ENCODE measurements around the gene SELENOS.
A peak's percentile ranks its signal among the peaks of the same experiment; 100 is the strongest.

Gene SELENOS

GRCh38 chr15:101277038-101277822 is at the start of gene SELENOS:
TSS of gene SELENOS (minus strand) at chr15:101277485. CDS start at chr15:101277417, 68 bp downstream.
- peak; percentile 86 for DNase-seq
- in situ Hi-C loops (cut with HindIII; ENCODE audit: low pct_ligation_motif_present, low pct_unique_long_range_greater_than_20kb, low sequenced_read_pairs): no loop called here

- no peak for DNase-seq
- in situ Hi-C loops (cut with HindIII; ENCODE audit: low pct_ligation_motif_present, low pct_unique_long_range_greater_than_20kb, low sequenced_read_pairs): no loop called here
These were observed 49.3 kb upstream of the SELENOS start for GRCh38 chr15:101326462-101327146.

GRCh38 chr15:101326026-101326315 is 48.7 kb upstream of the SELENOS start:
- DNase-seq: no peak
- in situ Hi-C loops (cut with HindIII; ENCODE audit: low pct_ligation_motif_present, low pct_unique_long_range_greater_than_20kb, low sequenced_read_pairs): no loop called here

- DNase-seq: no peak
- in situ Hi-C loops (cut with HindIII; ENCODE audit: low pct_ligation_motif_present, low pct_unique_long_range_greater_than_20kb, low sequenced_read_pairs): no loop called here
These were observed 48.2 kb upstream of the SELENOS start for GRCh38 chr15:101325263-101326025.

GRCh38 chr15:101324524-101325177 is 47.4 kb upstream of the SELENOS start:
- in situ Hi-C loops (cut with HindIII; ENCODE audit: low pct_ligation_motif_present, low pct_unique_long_range_greater_than_20kb, low sequenced_read_pairs): no loop called here
- no peak for DNase-seq

GRCh38 chr15:101323793-101324523 is 46.7 kb upstream of the SELENOS start:
- no peak for DNase-seq

GRCh38 chr15:101322854-101323477 is 45.7 kb upstream of the SELENOS start:
- in situ Hi-C loops (cut with HindIII; ENCODE audit: low pct_ligation_motif_present, low pct_unique_long_range_greater_than_20kb, low sequenced_read_pairs): no loop called here
- no peak for DNase-seq

More at GRCh38 chr15:101323793-101324523, 46.7 kb upstream of the SELENOS start:
- in situ Hi-C loops (cut with HindIII; ENCODE audit: low pct_ligation_motif_present, low pct_unique_long_range_greater_than_20kb, low sequenced_read_pairs): no loop called here

GRCh38 chr15:101322016-101322695 is 44.9 kb upstream of the SELENOS start:
- in situ Hi-C loops (cut with HindIII; ENCODE audit: low pct_ligation_motif_present, low pct_unique_long_range_greater_than_20kb, low sequenced_read_pairs): no loop called here
- no peak for DNase-seq

DNA sequence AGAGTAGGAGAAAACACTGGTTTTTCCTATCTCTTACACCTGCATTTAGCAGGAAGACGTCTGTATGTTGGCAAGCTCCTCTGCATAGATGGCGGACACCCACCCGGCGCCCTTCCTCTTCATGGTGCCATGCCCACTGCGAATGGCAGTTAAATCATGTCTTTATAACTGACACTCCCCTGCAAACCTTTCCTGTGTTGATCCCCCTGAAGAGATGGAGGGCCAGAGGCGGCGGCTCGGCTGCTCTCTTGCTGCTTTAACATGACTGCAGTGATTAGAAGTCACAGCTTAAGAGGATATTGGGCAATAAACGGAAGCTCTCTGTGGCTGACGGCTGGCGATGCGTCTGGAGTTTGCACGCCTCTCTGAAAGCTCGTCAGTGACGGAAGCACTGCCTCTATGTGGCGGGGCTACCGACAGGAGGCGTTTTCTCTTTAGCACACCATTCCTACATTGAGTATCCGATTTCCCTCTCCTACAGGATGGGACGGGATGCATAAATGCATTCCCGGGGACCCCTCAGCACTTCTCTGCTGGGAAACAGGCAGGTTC is 43.3 kb upstream of the SELENOS start:
- in situ Hi-C loops (cut with HindIII; ENCODE audit: low pct_ligation_motif_present, low pct_unique_long_range_greater_than_20kb, low sequenced_read_pairs): no loop called here
- DNase-seq: no peak

- no peak for DNase-seq
- in situ Hi-C loops (cut with HindIII; ENCODE audit: low pct_ligation_motif_present, low pct_unique_long_range_greater_than_20kb, low sequenced_read_pairs): no loop called here
These were observed 41.6 kb upstream of the SELENOS start for GRCh38 chr15:101318839-101319238.

GRCh38 chr15:101318147-101318819 is 41.0 kb upstream of the SELENOS start:
- DNase-seq: no peak
- in situ Hi-C loops (cut with HindIII; ENCODE audit: low pct_ligation_motif_present, low pct_unique_long_range_greater_than_20kb, low sequenced_read_pairs): no loop called here

DNA sequence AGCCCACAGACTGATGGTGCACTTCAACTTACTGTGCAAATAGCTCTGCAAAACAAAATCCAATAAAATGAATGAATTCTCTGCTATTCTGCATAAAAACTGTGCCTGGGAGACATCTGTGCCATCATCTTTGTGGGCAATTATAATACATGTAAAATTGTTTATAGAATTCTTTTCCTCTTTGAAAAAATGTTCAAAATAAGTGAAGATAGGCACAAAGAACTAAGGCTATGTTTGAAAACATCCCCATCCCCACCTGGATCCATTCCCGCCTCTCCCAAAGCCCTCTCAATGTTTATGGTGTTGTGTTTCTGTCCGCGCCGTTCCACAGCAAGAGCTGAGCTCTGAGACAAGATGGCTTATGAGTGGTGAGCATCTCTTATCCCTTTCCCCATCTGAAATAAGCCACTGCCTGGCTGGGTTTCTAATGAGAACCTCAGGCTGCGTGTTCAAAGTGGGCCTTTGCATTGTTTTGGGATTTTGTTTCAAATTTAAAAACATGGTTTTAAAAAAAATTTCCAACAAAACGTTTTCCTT is 40.1 kb upstream of the SELENOS start:
- in situ Hi-C loops (cut with HindIII; ENCODE audit: low pct_ligation_motif_present, low pct_unique_long_range_greater_than_20kb, low sequenced_read_pairs): no loop called here
- DNase-seq: no peak

- in situ Hi-C loops (cut with HindIII; ENCODE audit: low pct_ligation_motif_present, low pct_unique_long_range_greater_than_20kb, low sequenced_read_pairs): no loop called here
- no peak for DNase-seq
These were observed 39.2 kb upstream of the SELENOS start for GRCh38 chr15:101316529-101316928.

DNA sequence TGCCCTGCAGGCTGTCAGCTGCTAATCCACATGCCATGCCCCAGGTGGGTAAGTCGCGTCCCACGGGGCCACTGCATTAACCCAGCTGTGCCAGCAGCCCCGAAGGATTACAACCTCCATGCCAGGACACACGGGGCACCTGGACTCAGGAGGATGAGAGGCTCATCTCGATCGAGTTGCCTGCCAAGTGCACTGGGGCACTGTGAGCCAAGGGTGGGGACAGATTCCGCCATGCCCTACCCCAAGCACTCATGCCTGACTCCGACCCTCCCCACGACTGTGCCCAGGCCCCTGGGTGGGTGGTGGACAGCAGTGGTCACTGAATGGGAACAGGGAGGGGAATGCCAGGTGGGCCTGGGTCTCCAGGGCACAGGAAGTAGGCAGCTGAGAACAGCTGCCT is 38.5 kb upstream of the SELENOS start:
- in situ Hi-C loops (cut with HindIII; ENCODE audit: low pct_ligation_motif_present, low pct_unique_long_range_greater_than_20kb, low sequenced_read_pairs): no loop called here

DNA sequence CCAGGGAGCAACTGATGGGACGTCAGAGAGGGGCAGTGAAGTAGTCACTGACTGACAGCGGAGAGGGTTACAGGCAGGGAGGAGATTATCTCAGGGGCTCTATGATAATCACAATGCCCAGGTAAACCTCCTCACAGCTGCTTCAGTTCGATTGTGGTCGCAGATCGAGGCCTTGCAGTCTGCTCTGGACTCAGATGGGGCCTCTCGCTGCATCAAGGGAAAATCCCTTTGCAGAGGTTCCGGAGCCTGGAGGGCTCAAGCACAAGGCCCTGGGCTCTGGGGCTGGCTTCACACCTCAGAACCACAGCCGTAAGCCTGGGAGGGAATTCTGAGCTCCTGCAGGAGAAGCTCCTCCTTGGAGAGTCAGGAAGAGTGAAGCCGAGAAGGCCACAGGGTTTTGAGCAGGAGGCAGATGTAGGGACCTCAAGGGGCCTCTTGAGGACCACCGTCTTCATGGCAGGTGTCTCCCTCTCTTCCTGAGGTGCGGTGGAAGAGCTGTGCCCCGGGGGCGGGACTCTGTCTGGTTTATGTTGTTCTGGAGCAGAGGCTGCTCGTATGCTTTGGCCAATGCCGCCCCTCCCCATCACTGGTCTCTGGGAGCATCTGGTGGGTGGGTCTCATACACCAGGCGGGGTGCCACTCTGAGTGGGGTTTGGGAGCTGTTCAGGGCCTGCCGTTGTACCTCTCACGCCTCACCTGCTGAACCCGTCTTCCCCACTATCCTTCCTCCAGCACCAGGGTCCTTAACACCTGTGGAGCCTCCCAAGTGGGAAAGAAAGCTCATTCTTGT is 37.2 kb upstream of the SELENOS start:
- no peak for DNase-seq
- in situ Hi-C loops (cut with HindIII; ENCODE audit: low pct_ligation_motif_present, low pct_unique_long_range_greater_than_20kb, low sequenced_read_pairs): no loop called here

More for the DNA sequence above, 38.5 kb upstream of the SELENOS start:
- DNase-seq: no peak
